Measurements from ENCODE around the gene RERE.

Gene RERE

DNA sequence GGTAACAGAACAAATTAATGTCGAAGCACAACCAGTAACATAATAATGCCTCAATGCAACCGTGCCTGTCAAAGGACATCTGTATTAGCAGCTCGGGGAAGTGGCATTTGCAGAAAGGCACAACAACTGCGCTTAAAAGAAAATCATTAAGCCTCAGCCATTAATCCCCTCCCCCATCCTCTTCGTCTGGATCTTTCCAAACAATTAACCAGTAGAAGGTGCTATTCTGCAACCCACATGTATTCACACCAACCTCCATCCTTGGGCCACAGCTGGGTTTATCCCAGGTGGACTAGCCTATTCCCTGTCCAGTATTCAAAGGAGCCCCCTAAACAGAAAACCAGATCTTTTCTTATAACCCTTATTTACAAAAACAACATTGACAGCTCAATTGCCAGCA, 2.6 kb downstream of the RERE start:
- no peak for TF ChIP-seq TAF1 (IDR thresholded peaks at IDR 0.05; ENCODE audit: borderline replicate concordance, low read depth, low read length)
- TF ChIP-seq POLR2AphosphoS5 (IDR thresholded peaks at IDR 0.05; ENCODE audit: low read depth, low read length) = no peak
- no peak for TF ChIP-seq POLR2A (IDR thresholded peaks at IDR 0.05; ENCODE audit: low read depth, low read length)
- DNase-seq (ENCODE audit: insufficient read length) (no peak), FAIRE-seq (no peak)

GRCh38 chr1:8813991-8814390, 3.4 kb downstream of the RERE start:
- TF ChIP-seq TAF1 (IDR thresholded peaks at IDR 0.05; ENCODE audit: borderline replicate concordance, low read depth, low read length) = no peak
- no peak for TF ChIP-seq POLR2AphosphoS5 (IDR thresholded peaks at IDR 0.05; ENCODE audit: low read depth, low read length)
- no peak for TF ChIP-seq POLR2A (IDR thresholded peaks at IDR 0.05; ENCODE audit: low read depth, low read length)

GRCh38 chr1:8813016-8813763, 4.2 kb downstream of the RERE start:
- FAIRE-seq (no peak), DNase-seq (ENCODE audit: insufficient read length) (no peak)
- TF ChIP-seq POLR2A (IDR thresholded peaks at IDR 0.05; ENCODE audit: low read depth, low read length) (no peak), TAF1 (IDR thresholded peaks at IDR 0.05; ENCODE audit: borderline replicate concordance, low read depth, low read length) (no peak), POLR2AphosphoS5 (IDR thresholded peaks at IDR 0.05; ENCODE audit: low read depth, low read length) (no peak)

More at GRCh38 chr1:8813991-8814390, 3.4 kb downstream of the RERE start:
- FAIRE-seq = no peak
- no peak for DNase-seq (ENCODE audit: insufficient read length)

- FAIRE-seq (no peak), DNase-seq (ENCODE audit: insufficient read length) (no peak)
- TF ChIP-seq POLR2A (IDR thresholded peaks at IDR 0.05; ENCODE audit: low read depth, low read length) (no peak), TAF1 (IDR thresholded peaks at IDR 0.05; ENCODE audit: borderline replicate concordance, low read depth, low read length) (no peak), POLR2AphosphoS5 (IDR thresholded peaks at IDR 0.05; ENCODE audit: low read depth, low read length) (no peak)
Observed at GRCh38 chr1:8812081-8812480, 5.4 kb downstream of the RERE start.

GRCh38 chr1:8810987-8811386, 6.5 kb downstream of the RERE start:
- no peak for DNase-seq (ENCODE audit: insufficient read length)
- TF ChIP-seq TAF1 (IDR thresholded peaks at IDR 0.05; ENCODE audit: borderline replicate concordance, low read depth, low read length) = no peak
- no peak for TF ChIP-seq POLR2A (IDR thresholded peaks at IDR 0.05; ENCODE audit: low read depth, low read length)
- no peak for FAIRE-seq

- DNase-seq (ENCODE audit: insufficient read length) (no peak), FAIRE-seq (no peak)
- no peak for TF ChIP-seq POLR2AphosphoS5 (IDR thresholded peaks at IDR 0.05; ENCODE audit: low read depth, low read length)
- no peak for TF ChIP-seq TAF1 (IDR thresholded peaks at IDR 0.05; ENCODE audit: borderline replicate concordance, low read depth, low read length)
- no peak for TF ChIP-seq POLR2A (IDR thresholded peaks at IDR 0.05; ENCODE audit: low read depth, low read length)
Observed at GRCh38 chr1:8809342-8809736, 8.1 kb downstream of the RERE start.

DNA sequence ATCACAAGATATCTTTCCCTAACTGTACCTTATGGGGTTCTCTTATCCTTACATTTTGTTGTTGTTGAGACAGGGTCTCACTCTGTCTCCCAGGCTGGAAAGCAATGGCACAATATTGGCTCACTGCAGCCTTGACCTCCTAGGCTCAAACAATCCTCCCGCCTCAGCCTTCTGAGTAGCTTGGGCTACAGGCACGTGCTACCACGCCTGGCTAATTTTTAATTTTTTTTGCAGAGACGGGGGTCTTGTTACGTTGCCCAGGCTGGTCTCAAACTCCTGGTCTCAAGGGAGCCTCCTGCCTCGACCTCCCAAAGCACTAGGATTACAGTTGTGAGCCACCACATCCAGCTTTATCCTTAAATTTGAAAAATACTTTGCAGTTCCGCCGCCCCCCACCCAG, 10.4 kb downstream of the RERE start:
- FAIRE-seq (no peak), DNase-seq (ENCODE audit: insufficient read length) (no peak)
- no peak for TF ChIP-seq POLR2A (IDR thresholded peaks at IDR 0.05; ENCODE audit: low read depth, low read length)
- TF ChIP-seq POLR2AphosphoS5 (IDR thresholded peaks at IDR 0.05; ENCODE audit: low read depth, low read length) = no peak
- no peak for TF ChIP-seq TAF1 (IDR thresholded peaks at IDR 0.05; ENCODE audit: borderline replicate concordance, low read depth, low read length)

DNA sequence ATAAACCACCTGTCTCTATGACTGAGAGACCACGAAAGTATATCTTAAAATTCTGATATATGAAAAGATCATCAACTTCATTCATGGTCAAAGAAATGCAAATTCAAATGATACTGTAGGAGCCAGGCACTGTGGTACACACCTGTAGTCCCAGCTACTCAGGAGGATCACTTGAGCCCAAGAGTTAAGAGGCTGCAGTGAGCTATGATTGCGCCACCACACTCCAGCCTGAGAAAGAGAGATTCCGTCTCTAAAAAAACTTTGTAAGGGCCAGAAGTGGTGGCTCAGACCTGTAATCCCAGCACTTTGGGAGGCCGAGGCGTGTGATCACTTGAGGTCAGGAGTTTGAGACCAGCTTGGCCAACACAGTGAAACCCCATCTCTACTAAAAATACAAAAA, 17.0 kb downstream of the RERE start:
- TF ChIP-seq POLR2A (IDR thresholded peaks at IDR 0.05; ENCODE audit: low read depth, low read length) (no peak), POLR2AphosphoS5 (IDR thresholded peaks at IDR 0.05; ENCODE audit: low read depth, low read length) (no peak), TAF1 (IDR thresholded peaks at IDR 0.05; ENCODE audit: borderline replicate concordance, low read depth, low read length) (no peak)
- DNase-seq (ENCODE audit: insufficient read length) (no peak), FAIRE-seq (no peak)

DNA sequence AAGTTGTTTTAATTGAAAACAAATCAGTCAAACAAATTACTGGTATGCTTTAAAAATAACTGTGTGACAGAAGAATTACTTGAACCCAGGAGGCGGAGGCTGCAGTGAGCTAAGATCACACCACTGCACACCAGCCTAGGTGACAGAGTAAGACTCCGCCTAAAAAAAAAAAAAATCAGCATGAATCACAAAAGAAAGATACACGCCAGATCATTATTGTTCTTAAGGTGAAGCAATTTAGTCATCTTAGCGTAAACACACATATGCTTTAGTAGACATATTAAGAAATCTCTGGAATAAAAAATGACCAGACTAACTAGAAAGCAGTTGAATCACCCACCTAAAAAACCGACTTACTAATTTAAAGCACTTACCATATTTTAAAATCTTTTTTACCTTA, 20.2 kb downstream of the RERE start:
- no peak for FAIRE-seq
- TF ChIP-seq POLR2A (IDR thresholded peaks at IDR 0.05; ENCODE audit: low read depth, low read length) = no peak
- no peak for TF ChIP-seq POLR2AphosphoS5 (IDR thresholded peaks at IDR 0.05; ENCODE audit: low read depth, low read length)
- TF ChIP-seq TAF1 (IDR thresholded peaks at IDR 0.05; ENCODE audit: borderline replicate concordance, low read depth, low read length) = no peak
- DNase-seq (ENCODE audit: insufficient read length) = no peak

DNA sequence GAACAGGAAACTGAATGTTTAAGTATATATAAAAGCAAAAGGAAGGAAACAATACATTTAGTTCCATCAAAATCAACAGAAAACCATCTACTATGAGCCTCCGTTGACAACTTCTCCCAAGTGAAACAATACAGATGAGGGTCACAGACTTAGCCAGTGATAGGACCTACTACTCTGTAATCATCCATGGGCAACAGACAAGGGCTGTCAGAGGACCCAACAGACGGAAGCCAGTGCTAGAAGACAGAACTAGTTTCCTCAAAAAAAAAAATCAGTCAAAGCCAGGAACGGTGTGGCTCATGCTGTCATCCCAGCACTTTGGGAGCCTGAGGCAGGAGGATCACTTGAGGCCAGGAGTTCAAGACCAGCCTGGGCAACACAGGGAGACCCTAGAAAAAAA, 20.6 kb downstream of the RERE start:
- no peak for TF ChIP-seq TAF1 (IDR thresholded peaks at IDR 0.05; ENCODE audit: borderline replicate concordance, low read depth, low read length)
- TF ChIP-seq POLR2A (IDR thresholded peaks at IDR 0.05; ENCODE audit: low read depth, low read length) = no peak
- no peak for TF ChIP-seq POLR2AphosphoS5 (IDR thresholded peaks at IDR 0.05; ENCODE audit: low read depth, low read length)
- no peak for DNase-seq (ENCODE audit: insufficient read length)
- no peak for FAIRE-seq

DNA sequence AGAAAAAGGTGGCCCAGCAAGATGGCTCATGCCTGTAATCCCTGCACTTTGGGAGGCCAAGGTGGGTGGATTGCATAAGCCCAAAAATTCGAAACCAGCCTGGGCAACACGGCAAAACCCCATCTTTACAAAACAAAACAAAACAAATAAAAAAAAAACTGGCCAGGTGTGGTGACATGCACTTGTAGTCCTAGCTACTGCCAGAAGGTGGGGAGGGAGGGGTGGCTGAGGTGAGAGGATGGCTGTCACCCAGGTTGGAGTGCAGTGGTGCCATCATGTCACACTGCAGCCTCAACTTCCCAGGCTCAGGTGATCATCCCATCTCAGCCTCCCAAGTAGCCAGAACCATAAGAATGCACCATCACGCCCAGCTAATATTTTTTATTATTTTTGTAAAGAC, 22.8 kb downstream of the RERE start:
- TF ChIP-seq POLR2AphosphoS5 (IDR thresholded peaks at IDR 0.05; ENCODE audit: low read depth, low read length) (no peak), TAF1 (IDR thresholded peaks at IDR 0.05; ENCODE audit: borderline replicate concordance, low read depth, low read length) (no peak), POLR2A (IDR thresholded peaks at IDR 0.05; ENCODE audit: low read depth, low read length) (no peak)
- FAIRE-seq = no peak
- no peak for DNase-seq (ENCODE audit: insufficient read length)

- no peak for TF ChIP-seq TAF1 (IDR thresholded peaks at IDR 0.05; ENCODE audit: borderline replicate concordance, low read depth, low read length)
- no peak for TF ChIP-seq POLR2AphosphoS5 (IDR thresholded peaks at IDR 0.05; ENCODE audit: low read depth, low read length)
- no peak for TF ChIP-seq POLR2A (IDR thresholded peaks at IDR 0.05; ENCODE audit: low read depth, low read length)
- no peak for DNase-seq (ENCODE audit: insufficient read length)
- no peak for FAIRE-seq
Observed at GRCh38 chr1:8791819-8792218, 25.6 kb downstream of the RERE start.
